ENCODE measurements around the gene BRD1. TPM values are rescaled to one million over a fixed set of nuclear protein-coding genes. Genes with fewer than 3 reads are reported as not detected.

The BRD1 gene
- total and polyA plus RNA-seq, 9 of the 15 experiments (the other 6 are each of a cell fraction or from before 2014, with no cell fraction given) = 0.42 to 17.6 (median 5.5) TPM

DNA sequence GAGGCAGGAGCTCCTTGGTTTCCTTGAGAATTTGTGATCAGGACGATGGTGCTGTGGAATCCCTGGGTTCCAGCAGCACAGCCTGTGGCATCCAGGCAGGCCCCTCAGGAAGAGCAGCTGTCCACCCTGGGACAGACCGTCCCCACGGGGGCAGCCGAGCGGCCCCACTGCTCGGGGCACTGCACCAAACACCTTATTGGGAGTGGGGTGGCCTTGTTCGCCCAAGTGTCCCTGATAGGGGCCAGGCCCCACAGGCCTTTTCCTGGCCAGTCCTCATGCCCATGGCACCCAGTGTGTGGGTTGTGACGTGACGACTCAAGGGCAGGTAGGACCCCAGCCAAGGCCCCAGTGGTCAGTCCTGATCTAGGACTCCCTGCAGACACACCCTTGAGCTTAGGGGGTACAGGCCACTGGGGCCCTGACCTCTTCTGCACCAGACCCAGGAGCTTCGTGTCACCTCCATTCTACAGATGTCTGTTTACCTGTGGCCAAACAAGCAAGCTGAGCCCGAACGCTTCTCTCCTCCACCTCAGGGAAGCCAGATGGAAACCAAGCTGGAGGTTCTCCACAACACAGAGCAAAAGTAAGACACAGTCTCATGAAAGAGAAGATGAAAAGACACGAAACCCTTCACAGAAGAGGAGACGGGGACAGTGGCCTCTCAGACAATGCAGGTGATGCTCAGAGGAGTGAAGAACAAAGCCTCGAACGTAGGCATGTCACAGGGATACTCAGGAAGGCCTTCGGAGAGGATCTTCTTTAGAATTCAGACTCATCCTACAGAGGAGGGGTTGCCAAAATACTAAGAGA lies 1.6 kb upstream of the BRD1 start:
- no peak overlapping the region for H3K4me2 ChIP-seq (ENCODE audit: insufficient read depth, low read length)
- DNase-seq (ENCODE audit: extremely low read depth in 1 of 4, low spot score in 3 of 4) (no peak), ATAC-seq (no peak), FAIRE-seq (no peak)
- H3K9me3 ChIP-seq (replicated peaks; ENCODE audit: control insufficient read depth, insufficient read depth, low read depth, low read length) = no peaks in the 10 kb centered on the region
- H3K36me3 ChIP-seq (ENCODE audit: control insufficient read depth, insufficient read depth, low read length) = peaks cover 16% of the 10 kb centered on the region; the same call in 2 of the 3 replicates
- CTCF ChIA-PET (ENCODE audit: low intra/inter-chr PET ratio) = no interaction called here
- in situ Hi-C loops (cut with MboI) = loop anchor here (10.0 kb wide), 1 partner anchor 86 kb away; the partner anchor contains the start of genes ALG12 and CRELD2
- POLR2A ChIA-PET = no interaction called here
- H3K9ac ChIP-seq (ENCODE audit: insufficient read depth in 1 of 2, low read depth in 2 of 2, low read length in 2 of 2) = no peak overlapping the region
- BruUV-seq (replicated peaks) = no TSS peak
- intact Hi-C loops (cut with micrococcal nuclease) = no loop called here
- H3K4me3 ChIP-seq = no peak overlapping the region
- WGBS (ENCODE audit: insufficient coverage, low coverage, missing lambda C conversion rate) = 79% methylated on average over 10 of the region's 17 CpGs
- H3K27ac ChIP-seq (ENCODE audit: extremely low read depth, low read depth, low read length) = no peak overlapping the region
- H4K20me1 ChIP-seq (replicated peaks; ENCODE audit: control insufficient read depth, insufficient read depth, low read length) = peaks cover 14% of the 10 kb centered on the region; the same call in 1 of the 2 replicates
- peaks cover 7 to 44% of the 10 kb centered on the region in 2 experiments; a peak in 4 of 5 replicates for H3K4me1 ChIP-seq (replicated peaks in 1 of 2; ENCODE audit: control insufficient read depth in 2 of 2, insufficient read depth in 2 of 2, low read length in 2 of 2)
- peaks cover 30% of the 10 kb centered on the region for H3K79me2 ChIP-seq (ENCODE audit: control insufficient read depth, insufficient read depth, low read length)
- no peaks in the 10 kb centered on the region for H3K9me1 ChIP-seq (ENCODE audit: control insufficient read depth, insufficient read depth, low read length)
- peaks cover 5 to 11% of the 10 kb centered on the region in 2 experiments; a peak in 2 of 5 replicates for H3K27me3 ChIP-seq (ENCODE audit: control insufficient read depth in 2 of 2, insufficient read depth in 2 of 2, low read length in 2 of 2)
- H2AFZ ChIP-seq (ENCODE audit: low read depth, low read length) = no peak overlapping the region
- no peak for TF ChIP-seq CREBBP (IDR thresholded peaks at IDR 0.05; ENCODE audit: low read depth, low read length)
- no peak for TF ChIP-seq KLF16 (IDR thresholded peaks at IDR 0.05)
- TF ChIP-seq MCM7 (IDR thresholded peaks at IDR 0.05) = no peak
- TF ChIP-seq MCM3 (IDR thresholded peaks at IDR 0.05) = no peak
- TF ChIP-seq, protein P1, sequence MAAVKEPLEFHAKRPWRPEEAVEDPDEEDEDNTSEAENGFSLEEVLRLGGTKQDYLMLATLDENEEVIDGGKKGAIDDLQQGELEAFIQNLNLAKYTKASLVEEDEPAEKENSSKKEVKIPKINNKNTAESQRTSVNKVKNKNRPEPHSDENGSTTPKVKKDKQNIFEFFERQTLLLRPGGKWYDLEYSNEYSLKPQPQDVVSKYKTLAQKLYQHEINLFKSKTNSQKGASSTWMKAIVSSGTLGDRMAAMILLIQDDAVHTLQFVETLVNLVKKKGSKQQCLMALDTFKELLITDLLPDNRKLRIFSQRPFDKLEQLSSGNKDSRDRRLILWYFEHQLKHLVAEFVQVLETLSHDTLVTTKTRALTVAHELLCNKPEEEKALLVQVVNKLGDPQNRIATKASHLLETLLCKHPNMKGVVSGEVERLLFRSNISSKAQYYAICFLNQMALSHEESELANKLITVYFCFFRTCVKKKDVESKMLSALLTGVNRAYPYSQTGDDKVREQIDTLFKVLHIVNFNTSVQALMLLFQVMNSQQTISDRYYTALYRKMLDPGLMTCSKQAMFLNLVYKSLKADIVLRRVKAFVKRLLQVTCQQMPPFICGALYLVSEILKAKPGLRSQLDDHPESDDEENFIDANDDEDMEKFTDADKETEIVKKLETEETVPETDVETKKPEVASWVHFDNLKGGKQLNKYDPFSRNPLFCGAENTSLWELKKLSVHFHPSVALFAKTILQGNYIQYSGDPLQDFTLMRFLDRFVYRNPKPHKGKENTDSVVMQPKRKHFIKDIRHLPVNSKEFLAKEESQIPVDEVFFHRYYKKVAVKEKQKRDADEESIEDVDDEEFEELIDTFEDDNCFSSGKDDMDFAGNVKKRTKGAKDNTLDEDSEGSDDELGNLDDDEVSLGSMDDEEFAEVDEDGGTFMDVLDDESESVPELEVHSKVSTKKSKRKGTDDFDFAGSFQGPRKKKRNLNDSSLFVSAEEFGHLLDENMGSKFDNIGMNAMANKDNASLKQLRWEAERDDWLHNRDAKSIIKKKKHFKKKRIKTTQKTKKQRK (IDR thresholded peaks at IDR 0.05; ENCODE audit: borderline replicate concordance, low read depth, low read length) = no peak
- TF ChIP-seq ZNF707 (CRISPR knock-in tag; conservative IDR thresholded peaks at IDR 0.05) = no peak
- TF ChIP-seq CBFA2T3 (IDR thresholded peaks at IDR 0.05) = no peak
- TF ChIP-seq RNF2 (IDR thresholded peaks at IDR 0.05) = no peak
- no peak for TF ChIP-seq ZNF644 (tag; IDR thresholded peaks at IDR 0.05; ENCODE audit: low read depth)
- TF ChIP-seq ZNF785 (CRISPR knock-in tag; IDR thresholded peaks at IDR 0.05) = no peak
- no peak for TF ChIP-seq PCBP2 (IDR thresholded peaks at IDR 0.05; ENCODE audit: low read depth, low read length, poor library complexity, severe bottlenecking)
- TF ChIP-seq EP400 (IDR thresholded peaks at IDR 0.05) = no peak
- no peak for TF ChIP-seq ETV5 (CRISPR knock-in tag; IDR thresholded peaks at IDR 0.05; ENCODE audit: low read depth)
- TF ChIP-seq ZFP1 (CRISPR knock-in tag; IDR thresholded peaks at IDR 0.05) = no peak
- TF ChIP-seq, protein P2, sequence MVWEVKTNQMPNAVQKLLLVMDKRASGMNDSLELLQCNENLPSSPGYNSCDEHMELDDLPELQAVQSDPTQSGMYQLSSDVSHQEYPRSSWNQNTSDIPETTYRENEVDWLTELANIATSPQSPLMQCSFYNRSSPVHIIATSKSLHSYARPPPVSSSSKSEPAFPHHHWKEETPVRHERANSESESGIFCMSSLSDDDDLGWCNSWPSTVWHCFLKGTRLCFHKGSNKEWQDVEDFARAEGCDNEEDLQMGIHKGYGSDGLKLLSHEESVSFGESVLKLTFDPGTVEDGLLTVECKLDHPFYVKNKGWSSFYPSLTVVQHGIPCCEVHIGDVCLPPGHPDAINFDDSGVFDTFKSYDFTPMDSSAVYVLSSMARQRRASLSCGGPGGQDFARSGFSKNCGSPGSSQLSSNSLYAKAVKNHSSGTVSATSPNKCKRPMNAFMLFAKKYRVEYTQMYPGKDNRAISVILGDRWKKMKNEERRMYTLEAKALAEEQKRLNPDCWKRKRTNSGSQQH (CRISPR knock-in tag; IDR thresholded peaks at IDR 0.05) = no peak
- TF ChIP-seq BACH1 (tag; IDR thresholded peaks at IDR 0.05) = no peak
- TF ChIP-seq POLR2H (tag; IDR thresholded peaks at IDR 0.05; ENCODE audit: low read depth) = no peak

Measured in K562 (cell line).